ENCODE results near the gene PFDN5.

DNA sequence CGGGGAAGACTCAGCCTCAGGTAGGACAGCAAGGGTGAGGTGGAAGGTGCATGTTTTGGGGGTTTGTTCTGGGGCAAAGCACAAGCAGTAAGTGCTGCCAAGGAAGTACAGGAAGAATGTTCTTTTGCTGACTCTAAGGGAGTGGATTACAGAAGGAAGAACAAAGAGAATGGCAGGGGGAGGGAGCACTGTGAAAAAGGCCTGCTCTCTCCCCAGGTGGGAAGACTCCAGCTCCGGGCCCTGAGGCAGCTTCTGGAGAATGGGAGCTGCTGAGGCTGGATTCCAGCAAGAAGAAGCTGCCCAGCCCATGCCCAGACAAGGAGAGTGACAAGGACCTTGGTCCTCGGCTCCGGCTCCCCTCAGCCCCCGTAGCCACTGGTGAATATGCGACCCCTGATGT, 7.0 kb upstream of the PFDN5 start:
- TF ChIP-seq POLR2A (IDR thresholded peaks at IDR 0.05) (no peak), CTCF (IDR thresholded peaks at IDR 0.05) (no peak)
